ENCODE measurements around the gene ADGRA3.

The ADGRA3 gene

DNA sequence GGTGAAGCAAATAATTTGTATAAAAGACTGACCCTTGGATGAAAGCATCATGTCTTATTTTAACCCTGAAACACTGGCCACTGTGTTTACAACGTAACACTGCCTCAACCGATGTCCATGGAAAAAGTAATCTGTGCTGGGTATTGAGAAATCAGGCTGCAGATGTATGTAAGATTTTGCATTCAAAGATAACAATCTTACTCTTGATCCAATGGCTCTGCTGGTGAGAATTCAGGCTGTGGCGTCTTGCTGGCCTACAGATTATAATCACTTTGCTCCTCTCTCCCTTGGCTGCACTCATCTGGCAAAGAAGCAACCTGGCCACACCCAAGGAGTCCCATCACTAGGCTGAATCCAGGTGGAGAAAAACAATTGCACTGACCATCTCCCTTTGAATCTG, 7.5 kb downstream of the ADGRA3 start:
- no peak for DNase-seq (ENCODE audit: low spot score)

DNA sequence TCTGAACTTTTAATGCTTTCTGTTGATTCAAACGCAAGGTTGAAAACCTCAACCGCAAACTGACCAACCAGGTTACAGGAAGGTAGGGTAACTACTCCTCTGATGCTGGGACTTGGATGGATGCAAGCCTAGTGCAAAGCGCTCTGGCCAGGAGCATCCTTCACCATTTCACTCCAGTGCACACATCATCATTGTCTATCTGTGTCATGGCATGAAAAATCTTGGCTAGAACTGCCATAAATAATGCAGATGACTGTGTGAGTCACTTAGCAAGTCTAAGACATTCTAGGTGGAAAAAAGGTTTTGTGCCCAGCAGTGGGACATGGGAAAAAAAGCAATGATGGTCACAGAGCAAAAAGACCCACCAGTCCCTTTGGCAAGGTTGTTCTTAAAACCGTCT, 10.9 kb downstream of the ADGRA3 start:
- DNase-seq (ENCODE audit: low spot score) = no peak

DNA sequence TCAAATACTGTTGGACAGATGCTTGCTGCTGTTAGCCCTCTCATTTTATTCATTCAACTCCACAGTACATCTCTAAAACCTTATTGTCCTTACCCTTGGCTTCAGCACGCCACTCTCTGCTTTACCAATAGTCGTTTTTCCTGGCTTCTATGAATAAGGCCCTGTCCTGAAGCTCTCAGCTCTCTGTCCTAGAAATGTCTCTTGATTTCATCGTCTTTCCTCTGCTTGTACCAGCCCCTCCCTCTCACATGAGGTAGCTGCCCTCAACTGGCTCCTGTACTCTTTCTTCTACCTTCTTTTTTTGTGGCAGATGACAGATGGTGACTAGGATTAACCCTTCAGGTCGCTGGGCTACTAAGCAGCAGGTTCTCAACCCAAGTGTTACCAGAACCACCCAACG, 11.4 kb downstream of the ADGRA3 start:
- DNase-seq (ENCODE audit: low spot score) = no peak

DNA sequence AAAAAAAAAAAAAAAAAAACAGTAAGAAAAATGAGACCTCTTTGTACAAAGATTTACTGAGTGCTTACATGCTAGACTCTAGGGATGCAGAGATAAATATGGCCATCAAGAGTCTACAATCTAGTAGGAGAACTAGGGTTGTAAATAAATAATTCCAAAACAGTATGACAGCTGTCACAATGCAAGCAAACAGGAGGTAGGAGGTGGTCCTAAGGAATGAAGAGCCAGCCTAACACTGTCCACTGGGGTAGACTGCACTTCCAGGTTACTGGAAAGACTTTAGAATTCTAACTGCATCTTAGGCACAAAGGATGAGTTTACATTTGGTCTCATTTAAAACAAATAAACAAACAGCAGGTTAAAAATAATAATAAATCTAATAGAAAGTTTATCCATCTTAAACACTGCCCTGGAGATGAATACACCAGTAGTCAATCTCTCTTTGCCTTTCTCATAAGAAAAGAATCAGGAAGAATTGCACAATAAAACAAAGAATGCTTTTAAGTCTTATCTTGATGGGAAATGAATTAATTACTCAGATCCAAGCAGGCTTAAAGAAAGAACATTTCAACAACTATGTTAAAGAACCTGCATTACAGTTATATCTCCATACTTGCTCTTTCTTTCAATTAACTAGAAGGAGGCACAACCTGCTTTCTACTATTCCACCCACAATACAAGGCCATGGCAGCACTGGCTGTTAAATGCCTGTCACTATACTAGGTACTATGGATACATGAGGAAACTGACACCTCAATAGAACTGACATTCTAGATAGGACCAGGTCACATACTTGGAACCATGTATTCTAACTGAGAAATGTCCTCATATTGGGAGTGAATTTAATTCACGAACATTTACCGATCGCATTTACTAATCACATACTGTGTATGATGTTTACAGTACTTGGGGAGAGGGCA, 12.7 kb downstream of the ADGRA3 start:
- no peak for DNase-seq (ENCODE audit: low spot score)

DNA sequence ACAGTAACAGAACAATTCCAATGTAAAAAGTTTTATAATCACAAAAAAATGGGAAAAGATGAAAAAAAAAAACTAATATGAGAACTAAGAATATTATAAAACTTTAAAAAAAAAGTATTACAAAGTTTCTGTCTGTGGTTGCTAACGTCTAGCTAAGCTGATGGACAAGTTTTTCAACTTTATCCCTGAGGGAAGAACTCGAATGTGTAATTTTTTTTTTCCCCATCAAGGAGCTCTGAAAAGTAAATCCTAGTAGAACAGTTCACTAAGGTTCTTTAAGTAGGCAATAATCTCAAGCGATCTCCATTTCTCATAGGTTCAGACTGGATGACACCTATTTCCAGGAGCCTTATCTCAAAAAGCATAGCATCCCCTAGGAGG, 14.2 kb downstream of the ADGRA3 start:
- DNase-seq (ENCODE audit: low spot score) = no peak

DNA sequence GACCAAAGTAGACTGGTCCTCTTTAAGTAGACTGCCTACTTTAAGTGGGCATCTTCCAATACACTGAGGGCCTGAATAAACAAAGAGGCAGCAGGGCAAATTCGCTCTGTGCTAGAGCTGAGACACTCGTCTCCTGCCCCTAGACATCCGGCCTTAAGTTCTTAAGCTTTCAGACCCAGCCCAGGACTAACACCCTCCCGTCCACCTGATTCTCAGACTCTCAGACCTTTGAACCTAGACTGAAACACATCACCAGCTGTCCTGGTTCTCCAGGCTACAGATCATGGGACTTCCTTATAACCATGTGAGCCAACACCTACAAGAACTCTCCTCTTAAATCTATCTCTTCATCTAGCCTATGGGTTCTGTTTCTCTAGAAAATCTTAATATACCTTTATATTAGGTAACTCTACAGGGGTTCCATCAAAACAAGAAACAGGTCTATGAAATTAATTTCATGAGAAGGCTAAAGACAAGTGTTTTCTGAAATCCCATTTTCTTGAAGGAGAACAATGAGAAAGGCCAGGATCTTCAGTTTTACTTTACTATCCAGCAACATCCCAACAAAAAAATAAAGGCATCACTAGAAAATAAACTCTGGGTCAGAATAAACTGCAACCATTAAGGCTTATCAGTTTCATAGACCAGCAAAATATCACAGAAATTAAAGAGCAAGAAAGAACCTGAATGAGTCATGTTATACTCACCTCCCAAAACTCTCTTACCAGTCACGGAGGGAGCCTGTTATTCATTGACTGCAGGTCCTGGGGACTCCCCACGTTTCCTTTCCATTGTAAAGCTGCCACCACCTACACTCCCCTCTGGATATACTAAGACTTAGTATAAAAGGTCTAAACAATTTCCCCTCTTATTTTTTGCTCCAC, 14.8 kb downstream of the ADGRA3 start:
- DNase-seq (ENCODE audit: low spot score) = no peak

DNA sequence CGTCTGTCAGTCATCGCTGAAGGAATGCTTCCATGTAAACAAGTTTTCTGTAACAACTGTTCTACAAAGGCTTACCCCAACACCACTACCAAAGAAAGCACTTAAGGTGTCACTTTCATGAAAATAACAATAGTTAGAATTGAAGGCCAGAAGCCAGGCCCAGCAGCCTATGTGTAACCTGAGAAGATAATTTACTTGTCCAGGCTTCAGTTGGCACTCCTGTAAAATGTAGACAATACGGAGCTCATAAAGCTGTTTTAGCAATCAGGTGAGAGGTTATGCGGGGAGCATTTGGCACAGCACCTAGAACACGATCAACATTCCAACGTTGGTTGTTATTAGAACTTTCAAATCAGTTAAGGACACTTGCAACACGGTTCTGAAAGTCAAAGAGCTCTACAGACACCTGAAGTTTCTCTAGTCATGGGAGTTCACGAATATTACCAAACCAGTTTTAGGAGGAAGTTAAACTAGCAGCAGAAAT, 15.7 kb downstream of the ADGRA3 start:
- DNase-seq (ENCODE audit: low spot score) = no peak

DNA sequence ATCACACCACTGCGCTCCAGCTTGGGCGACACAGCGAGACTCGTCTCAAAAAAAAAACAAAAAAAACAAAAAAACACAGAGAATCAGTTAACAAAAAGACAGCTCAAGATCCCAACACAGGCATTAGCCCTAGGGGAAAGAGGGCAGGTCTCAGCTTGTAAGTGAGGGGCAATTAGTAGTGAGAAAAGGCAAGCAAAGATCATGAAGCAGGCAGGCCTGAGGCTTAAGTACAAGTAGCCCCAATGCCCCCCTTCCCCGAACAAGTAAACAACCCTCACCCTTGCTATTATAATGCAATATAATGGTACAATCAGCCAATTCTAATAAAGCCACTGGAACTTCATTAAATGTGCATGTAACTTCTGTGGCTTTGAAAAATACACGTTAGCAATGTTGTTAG, 17.0 kb downstream of the ADGRA3 start:
- no peak for DNase-seq (ENCODE audit: low spot score)

DNA sequence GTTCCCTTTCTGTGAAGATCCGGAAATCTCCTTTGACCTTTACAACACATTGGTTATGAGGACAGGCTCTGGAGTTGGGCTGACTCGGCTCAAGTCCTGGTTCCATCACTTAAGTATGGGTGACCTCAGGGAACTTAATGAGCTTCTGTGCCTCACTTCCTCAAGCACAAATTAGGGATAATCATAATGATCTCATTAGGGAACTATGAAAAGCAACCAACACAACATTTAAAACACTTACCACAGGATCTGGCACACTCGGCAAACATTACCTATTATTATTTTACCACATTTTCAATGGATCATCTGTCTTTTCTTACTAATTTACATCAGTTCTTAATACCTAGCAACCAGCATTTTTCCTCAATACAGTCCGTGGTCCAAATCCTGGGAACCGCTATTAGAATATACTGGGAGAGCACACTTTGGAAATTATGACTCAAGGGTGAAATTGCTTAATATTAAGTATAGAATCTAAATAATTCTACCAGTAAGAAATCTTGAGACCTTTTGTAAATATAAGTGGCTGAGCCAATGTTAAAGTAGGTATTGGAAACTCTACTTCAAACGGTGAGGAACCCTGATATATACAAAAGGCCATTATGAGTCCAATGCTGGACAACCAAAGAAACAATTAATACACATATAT, 19.6 kb downstream of the ADGRA3 start:
- no peak for DNase-seq (ENCODE audit: low spot score)

DNA sequence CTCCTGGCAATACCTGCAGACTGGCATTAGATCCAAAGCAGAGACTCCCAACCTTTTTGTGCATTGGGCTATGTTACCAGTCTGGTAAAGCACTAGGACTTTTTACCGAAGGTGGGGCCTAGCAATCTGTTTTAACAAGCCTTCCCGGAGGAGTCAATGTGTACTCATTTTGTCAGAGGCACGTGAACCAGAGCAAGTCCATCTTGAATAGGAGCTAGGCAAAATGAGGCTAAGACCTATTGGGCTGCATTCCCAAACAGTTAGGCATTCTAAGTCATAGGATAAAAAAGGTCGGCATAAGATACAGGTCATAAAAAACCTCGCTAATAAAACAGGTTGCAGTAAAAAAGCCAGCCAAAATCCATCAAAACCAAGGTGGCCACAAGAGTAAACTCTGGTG, 22.3 kb downstream of the ADGRA3 start:
- no peak for DNase-seq (ENCODE audit: low spot score)

DNA sequence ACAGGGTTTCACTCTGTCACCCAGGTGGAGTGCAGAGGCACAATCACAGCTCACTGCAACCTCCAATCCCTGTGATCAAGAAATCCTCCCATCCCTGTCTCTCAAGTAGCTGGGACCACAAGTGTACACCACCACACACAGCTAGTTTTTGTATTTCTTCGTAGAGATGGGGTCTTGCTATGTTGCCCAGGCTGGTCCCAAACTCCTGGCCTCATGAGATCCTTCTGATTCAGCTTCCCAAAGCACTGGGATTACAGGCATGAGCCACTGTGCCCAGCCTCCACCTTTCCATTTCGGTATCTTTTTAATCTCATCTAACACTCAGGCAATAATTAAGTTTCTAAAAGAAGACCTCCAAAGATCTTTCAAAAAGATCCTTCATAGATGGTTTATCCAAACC, 22.9 kb downstream of the ADGRA3 start:
- DNase-seq (ENCODE audit: low spot score) = no peak

DNA sequence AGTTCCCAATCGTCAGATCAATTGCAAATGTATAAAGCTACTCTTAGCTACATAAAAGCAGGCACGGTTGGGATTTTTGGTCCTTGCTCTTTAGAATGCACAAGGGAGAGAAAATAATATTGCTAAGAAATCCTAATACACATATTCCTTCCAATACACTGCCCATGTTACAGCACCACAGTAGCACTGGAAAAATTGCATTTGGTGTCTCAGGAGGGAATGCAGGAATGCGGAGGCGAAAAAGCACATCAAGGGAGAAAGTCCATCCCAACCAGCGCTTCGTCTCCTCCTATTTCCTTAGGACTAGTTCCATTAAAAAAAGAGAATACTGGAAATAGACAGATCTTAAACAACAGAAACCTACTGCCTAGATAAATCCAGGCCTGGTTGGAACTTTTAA, 23.9 kb downstream of the ADGRA3 start:
- DNase-seq (ENCODE audit: low spot score) = no peak

DNA sequence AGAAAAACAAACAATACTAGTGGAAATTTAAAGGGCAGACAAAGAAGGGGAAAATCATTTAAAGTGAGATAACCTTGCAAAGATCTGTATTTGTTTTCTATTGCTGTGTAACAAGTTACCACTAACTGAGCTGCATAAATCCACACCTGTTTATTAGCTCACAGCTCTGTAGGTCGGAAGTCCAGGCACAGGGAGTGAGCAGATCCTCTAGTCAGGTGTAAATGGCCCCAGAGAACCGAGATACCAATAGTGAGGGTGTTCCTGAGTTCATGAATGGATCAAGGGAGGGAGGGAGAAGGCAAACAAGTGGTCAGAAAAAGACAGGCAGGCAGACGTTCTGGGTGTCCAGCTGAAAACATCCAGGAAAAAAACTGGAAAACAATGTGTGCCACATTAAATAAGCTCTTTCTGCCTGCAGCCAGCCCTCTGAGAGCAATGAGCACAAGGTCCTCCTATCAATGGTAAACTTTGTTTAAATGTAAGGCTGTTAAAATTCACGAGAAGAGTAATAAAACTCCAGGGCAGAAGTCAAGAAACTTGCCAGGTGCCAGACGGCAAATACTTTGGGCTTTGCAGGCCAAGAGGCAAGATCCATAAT, 25.0 kb downstream of the ADGRA3 start:
- no peak for DNase-seq (ENCODE audit: low spot score)

DNA sequence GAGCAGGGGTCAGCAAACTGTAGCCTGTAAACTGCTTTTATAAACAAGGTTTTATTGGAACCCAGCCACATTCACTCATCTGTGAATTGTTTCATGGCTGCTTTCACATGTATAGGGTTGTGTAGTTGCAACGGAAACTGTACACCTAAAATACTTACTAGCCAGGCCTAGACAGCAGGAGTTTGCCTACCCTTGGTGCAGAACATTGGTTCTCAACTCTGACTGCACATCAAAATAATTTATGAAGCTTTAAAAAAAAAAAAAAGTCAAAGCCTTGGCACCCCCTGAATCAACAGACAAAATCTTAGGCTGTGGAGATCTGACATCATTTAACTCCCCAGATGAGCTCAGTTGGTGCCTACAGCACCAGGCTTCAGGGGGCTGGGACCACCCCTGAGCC, 27.8 kb downstream of the ADGRA3 start:
- no peak for DNase-seq (ENCODE audit: low spot score)

DNA sequence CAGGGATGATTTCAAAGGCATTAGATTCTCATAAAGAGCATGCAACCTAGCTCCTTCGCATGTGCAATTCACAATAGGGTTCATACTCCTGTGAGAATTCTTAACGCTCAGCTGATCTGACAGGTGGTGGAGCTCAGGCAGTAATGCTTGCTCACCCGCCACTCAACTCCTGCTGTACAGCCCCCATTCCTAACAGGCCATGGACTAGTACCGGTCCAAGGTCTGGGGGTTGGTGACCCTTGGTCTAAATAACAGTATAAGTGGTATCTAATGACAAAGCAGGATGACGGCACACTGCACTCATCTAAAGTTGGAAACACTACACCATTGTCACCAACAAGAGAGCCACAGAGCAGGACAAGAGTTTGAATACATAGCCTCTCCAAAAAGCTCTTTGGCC, 28.5 kb downstream of the ADGRA3 start:
- DNase-seq (ENCODE audit: low spot score) = no peak

DNA sequence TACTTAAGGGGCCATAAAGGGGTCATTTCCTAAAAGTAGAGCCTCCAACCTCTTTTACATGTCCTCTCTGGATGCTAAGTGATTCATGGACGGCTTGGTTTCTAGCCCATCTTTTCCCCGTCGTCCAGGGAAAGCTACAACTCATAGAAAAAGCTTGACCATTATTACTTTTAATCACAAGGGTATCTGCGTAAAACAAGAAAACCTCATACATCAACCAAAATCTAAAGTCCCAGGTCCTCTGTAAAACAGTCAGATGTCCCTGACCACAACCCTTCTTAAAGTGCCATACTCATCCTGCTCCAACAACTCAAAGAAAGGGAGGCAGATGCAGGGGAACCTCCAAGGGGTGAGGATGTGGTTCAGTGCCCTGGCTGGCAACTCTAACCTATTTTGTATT, 29.6 kb downstream of the ADGRA3 start:
- DNase-seq (ENCODE audit: low spot score) = no peak

DNA sequence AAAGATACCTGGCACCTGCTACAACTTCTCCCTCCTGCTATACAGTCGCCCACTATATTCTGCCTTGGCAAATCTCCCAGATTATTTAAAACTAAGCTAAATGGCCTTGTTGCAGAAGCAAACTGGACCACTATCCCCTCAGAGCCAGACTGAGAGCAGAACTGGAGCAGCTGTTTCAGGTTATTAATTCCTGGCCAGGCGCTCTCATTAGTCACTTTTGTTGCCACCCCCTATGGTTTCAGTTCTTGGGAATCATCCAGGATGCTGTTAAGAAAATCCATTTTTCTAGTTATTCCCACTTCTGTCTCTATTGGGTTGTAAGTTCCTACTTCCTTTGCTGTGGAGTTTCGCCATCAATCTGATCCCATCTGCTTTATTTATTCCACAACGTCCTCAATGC, 30.1 kb downstream of the ADGRA3 start:
- no peak for DNase-seq (ENCODE audit: low spot score)

DNA sequence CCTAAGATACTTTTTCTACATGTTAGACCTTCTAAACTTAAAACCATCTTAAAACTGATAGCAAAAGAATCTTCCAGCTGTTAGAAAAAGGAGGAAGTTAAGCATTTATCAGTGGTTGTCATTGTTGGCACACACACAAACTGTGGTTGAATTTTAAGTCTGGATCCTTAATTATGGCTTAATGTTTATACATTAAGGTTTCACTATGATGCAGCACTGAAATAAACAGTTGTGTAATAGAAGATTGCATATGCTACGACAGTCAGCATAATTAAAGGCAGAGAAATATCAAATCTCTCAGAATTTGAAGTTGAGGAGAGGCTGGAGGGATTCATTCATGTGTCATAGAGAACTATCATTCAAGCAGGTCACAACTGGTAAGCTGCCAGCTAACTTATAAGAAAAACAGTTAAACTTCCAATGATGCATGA, 32.3 kb downstream of the ADGRA3 start:
- DNase-seq (ENCODE audit: low spot score) = peak; percentile 29

DNA sequence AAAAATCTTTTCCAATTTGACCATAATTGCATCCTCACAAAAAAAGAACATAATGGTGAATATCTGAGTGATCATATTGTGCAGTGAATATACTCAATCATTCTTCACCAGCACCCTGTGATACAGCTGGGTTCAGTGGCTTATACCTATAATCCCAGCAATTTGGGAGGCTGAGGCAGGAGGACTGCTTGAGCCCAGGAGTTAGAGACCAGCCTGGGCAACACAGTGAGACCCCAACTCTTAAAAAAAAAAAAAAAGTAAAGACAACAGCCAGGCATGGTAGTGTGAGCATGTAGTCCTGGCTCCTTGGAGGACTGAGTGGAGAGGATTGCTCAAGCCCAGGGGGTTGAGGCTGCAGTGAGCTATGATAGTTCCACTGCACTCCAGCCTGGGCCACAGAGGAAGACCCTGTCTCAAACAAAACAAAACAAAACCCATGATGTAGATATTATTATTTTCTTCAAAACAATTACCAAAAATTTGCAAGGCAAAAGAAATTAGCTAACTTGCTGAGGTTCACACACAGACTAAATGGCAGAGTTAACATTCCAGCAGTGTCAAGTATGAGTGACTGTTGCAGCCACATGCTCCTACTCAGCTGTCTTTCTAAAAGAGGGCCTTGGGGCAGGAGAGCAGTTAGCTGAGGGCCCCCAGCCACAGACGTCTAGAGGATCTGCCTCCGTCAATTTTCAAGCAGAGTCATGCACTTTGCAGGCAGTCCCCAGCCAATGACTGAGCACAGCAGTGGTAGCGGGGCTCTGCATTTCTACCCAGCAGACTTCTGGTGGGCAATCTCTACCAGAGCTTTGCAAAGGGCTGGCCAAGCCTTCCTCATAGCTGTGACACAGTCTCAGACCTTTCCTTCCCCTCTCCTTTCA, 33.4 kb downstream of the ADGRA3 start:
- DNase-seq (ENCODE audit: low spot score) = no peak

DNA sequence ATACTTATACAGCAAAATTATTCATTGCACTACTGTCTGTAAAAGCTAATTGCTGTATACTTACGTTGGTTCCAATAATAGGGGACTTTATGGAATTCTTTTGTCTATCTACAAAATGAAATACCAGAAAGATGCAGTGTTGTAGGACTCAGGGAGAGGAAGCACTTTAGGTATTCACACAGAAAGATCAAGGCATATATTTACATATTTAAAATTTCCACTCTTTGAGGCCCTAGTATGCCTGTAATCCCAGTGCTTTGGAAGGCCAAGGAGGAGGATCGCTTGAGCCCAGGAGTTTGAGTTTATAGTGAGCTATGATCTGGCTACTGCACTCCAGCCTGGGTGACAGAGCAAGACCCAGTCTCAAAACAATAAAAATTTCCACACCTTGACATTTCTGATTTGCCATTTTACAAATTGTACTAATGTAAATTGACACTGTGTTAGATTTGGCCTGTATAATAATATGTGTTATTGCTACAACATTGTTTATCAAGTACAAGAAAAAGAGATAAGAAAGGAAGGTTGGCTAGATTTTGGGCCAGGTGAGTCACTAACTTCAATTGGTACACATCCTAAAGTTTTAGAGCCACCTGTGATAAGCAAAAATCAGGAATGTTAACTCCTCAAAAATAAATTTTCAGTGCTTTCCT, 35.1 kb downstream of the ADGRA3 start:
- no peak for DNase-seq (ENCODE audit: low spot score)

DNA sequence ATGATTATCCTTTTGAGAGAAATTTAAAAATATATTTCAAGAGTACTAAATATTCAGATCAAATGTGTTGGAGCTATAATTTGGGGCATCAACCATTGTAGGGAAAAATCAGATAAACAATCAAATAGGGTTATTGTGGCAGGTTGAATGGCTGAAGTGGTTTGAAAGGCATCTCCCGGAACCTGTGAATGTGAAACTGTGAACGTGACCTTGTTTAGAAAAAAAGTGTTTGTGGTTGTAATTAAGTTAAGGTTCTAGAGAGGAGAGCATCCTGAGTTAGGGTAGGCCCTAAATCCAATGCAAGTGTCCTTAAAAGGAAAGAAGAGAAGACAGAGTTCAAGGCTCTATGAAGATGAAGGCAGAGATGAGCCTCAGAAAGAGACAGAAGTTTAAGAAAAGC, 37.4 kb downstream of the ADGRA3 start:
- DNase-seq (ENCODE audit: low spot score) = no peak

Measured in hepatic stellate cell (primary cell).